GM12878 (cell line): ENCODE results near the gene ARHGEF17. TPM values are rescaled to one million over a fixed set of nuclear protein-coding genes. Genes with fewer than 3 reads are reported as not detected.

ENCODE experiments used
- ATAC-seq: fragments of 200-7000 bp; cut with Tn5 transposase; 3 replicates; pipeline ENCODE4 v1.9.1; 2020; ENCODE audit warnings: mild to moderate bottlenecking, moderate library complexity
- BruUV-seq: library from RNA; stranded (reverse); fragments of 400-500 nt; replicated peaks from 2 replicates; lab custom pipeline; 2021; lab: Mats Ljungman, UMichigan
- CTCF ChIA-PET: fragments of 300-600 bp; sonication (Branson Sonifier 250); formaldehyde crosslinking; extraction: SDS; loops from one replicate; lab custom pipeline; 2021; ENCODE audit warnings: inconsistent platforms; lab: Yijun Ruan, JAX
- POLR2A ChIA-PET: fragments of 350-600 bp; formaldehyde crosslinking; extraction: SDS; loops from one replicate; lab custom pipeline; 2021; ENCODE audit warnings: inconsistent platforms; lab: Charles Lee
- RAD21 ChIA-PET: fragments of 300-600 bp; sonication (Branson Sonifier 250); formaldehyde crosslinking; loops from one replicate; lab custom pipeline; 2023; ENCODE audit warnings: antibody characterized with exemption; ENCODE audit not compliant: unreplicated experiment; lab: Charles Lee
- SMC1A ChIA-PET: fragments of 300-600 bp; sonication (Branson Sonifier 250); formaldehyde crosslinking; loops from one replicate; lab custom pipeline; 2023; ENCODE audit not compliant: unreplicated experiment, uncharacterized antibody; lab: Charles Lee
- DNase-seq: peaks from one replicate; pipeline ENCODE4 v3.0.0-alpha.2; 2011; ENCODE audit warnings: low read depth, low spot score
- FAIRE-seq: peaks from 3 replicates; lab custom pipeline; 2011; peaks lifted over from hg19 to GRCh38; lab: Jason Lieb, UNC
- H2AFZ ChIP-seq: 2 replicates; pipeline ENCODE4 v1.6.0; 2011; ENCODE audit warnings: low read depth, low read length, control low read depth; ENCODE audit not compliant: control insufficient read depth
- H3K27ac ChIP-seq: 2 replicates; pipeline ENCODE4 v1.5.1; 2011; ENCODE audit warnings: control low read depth; ENCODE audit not compliant: control insufficient read depth, insufficient read depth
- H3K27me3 ChIP-seq, 2 experiments: replicated peaks in 1 of 2; 2 replicates each; pipeline versions ENCODE4 v1.6.0 to v1.6.1; 2011; ENCODE audit warnings: low read length in 1 of 2; ENCODE audit not compliant: control insufficient read depth in 2 of 2, insufficient read depth in 2 of 2
- H3K36me3 ChIP-seq, 2 experiments: 2 replicates each; pipeline ENCODE4 v1.5.1; 2011; ENCODE audit warnings: low read length in 1 of 2; ENCODE audit not compliant: control insufficient read depth in 2 of 2, insufficient read depth in 2 of 2
- H3K4me1 ChIP-seq: 2 replicates; pipeline ENCODE4 v1.6.1; 2011; ENCODE audit warnings: mild to moderate bottlenecking, low read length, moderate library complexity, mixed read lengths; ENCODE audit not compliant: control insufficient read depth, insufficient read depth
- H3K4me2 ChIP-seq: 2 replicates; pipeline ENCODE4 v1.6.0; 2011; ENCODE audit warnings: control low read depth; ENCODE audit not compliant: control insufficient read depth, insufficient read depth
- H3K4me3 ChIP-seq: fragments of 200-600 bp; sonication (generic); 2 replicates; pipeline ENCODE4 v1.5.1; 2016
- H3K79me2 ChIP-seq: 2 replicates; pipeline ENCODE4 v1.6.0; 2011; ENCODE audit warnings: low read length; ENCODE audit not compliant: control insufficient read depth, insufficient read depth
- H3K9ac ChIP-seq: 2 replicates; pipeline ENCODE4 v1.8.0; 2011; ENCODE audit warnings: low read length, control low read depth, mixed read lengths; ENCODE audit not compliant: control insufficient read depth, insufficient read depth
- H3K9me3 ChIP-seq: replicated peaks from 3 replicates; pipeline ENCODE4 v1.5.1; 2011; ENCODE audit warnings: mild to moderate bottlenecking, low read length; ENCODE audit not compliant: control insufficient read depth, insufficient read depth
- H4K20me1 ChIP-seq: 2 replicates; pipeline ENCODE4 v1.6.0; 2011; ENCODE audit not compliant: control insufficient read depth, insufficient read depth
- CBX3 ChIP-seq: fragments of 200-600 bp; sonication (generic); IDR thresholded peaks from 2 replicates; pipeline ENCODE4 v1.6.1; 2016; ENCODE audit warnings: low read depth, borderline replicate concordance
- EGR1 ChIP-seq, 2 experiments: IDR thresholded peaks; 1 replicate in 1 of 2; 2 replicates in 1 of 2; pipeline ENCODE4 v1.6.1; 2011 to 2012; ENCODE audit warnings: low read depth in 2 of 2, low read length in 2 of 2, borderline replicate concordance in 1 of 2, mild to moderate bottlenecking in 1 of 2, moderate library complexity in 1 of 2
- FOXK2 ChIP-seq: fragments of 450-650 bp; IDR thresholded peaks from 2 replicates; pipeline ENCODE4 v1.6.1; 2017; ENCODE audit warnings: mild to moderate bottlenecking, moderate library complexity
- HDAC2 ChIP-seq: fragments of 200-600 bp; sonication (generic); IDR thresholded peaks from 2 replicates; pipeline ENCODE4 v1.6.1; 2017
- NFXL1 ChIP-seq: fragments of 450-650 bp; IDR thresholded peaks from 2 replicates; pipeline ENCODE4 v1.6.1; 2017; ENCODE audit warnings: antibody characterized with exemption, mild to moderate bottlenecking, borderline replicate concordance
- NRF1 ChIP-seq: conservative IDR thresholded peaks from 2 replicates; pipeline ENCODE4 v1.6.1; 2011; ENCODE audit warnings: mild to moderate bottlenecking, low read depth, low read length, improper control_type of control experiment
- POLR2A ChIP-seq: IDR thresholded peaks from 2 replicates; pipeline ENCODE4 v1.6.1; 2011; ENCODE audit warnings: low read depth, mild to moderate bottlenecking, low read length
- SP1 ChIP-seq: IDR thresholded peaks from one replicate; pipeline ENCODE4 v1.6.1; 2011; ENCODE audit warnings: low read depth, low read length
- SREBF1 ChIP-seq: IDR thresholded peaks from 2 replicates; pipeline ENCODE4 v1.6.1; 2012; ENCODE audit warnings: mild to moderate bottlenecking, low read length
- ZNF274 ChIP-seq: IDR thresholded peaks from one replicate; pipeline ENCODE4 v1.8.0; 2011; ENCODE audit not compliant: insufficient read length, insufficient read depth
- ZZZ3 ChIP-seq: IDR thresholded peaks from 2 replicates; pipeline ENCODE4 v1.6.1; 2011; ENCODE audit warnings: low read depth; ENCODE audit not compliant: control insufficient read depth, insufficient read length
- WGBS: methylation state at CpG from one replicate; pipeline ENCODE4 v1.1.6; 2016; ENCODE audit warnings: low lambda C conversion rate; ENCODE audit not compliant: insufficient replicate concordance, insufficient coverage; ENCODE audit errors: missing lambda C conversion rate; 5-methylcytosine and 5-hydroxymethylcytosine counted together
- in situ Hi-C: fragments of 300-500 bp; cut with MboI; formaldehyde crosslinking; loops from 9 replicates; pipeline ENCODE4 v1.14.3; 2018; ENCODE audit warnings: mixed read lengths
- intact Hi-C: fragments of 100-400 bp; cut with micrococcal nuclease; formaldehyde crosslinking; loops from one replicate; pipeline ENCODE4 v1.14.2; 2022; ENCODE audit not compliant: unreplicated experiment
- polyA plus RNA-seq, 11 experiments: library from polyadenylated mRNA; depleted of rRNA in 4 of 11; unstranded in 6 of 11; stranded (reverse) in 5 of 11; fragments of >200 nt; fragmentation: Nextera tagmentation in 4 of 11; fragmentation: Illumina TruSeq in 1 of 11; extraction: Ambion mirVana in 4 of 11; extraction: Trizol in 1 of 11; gene quantifications; 1 replicate in 1 of 11; 2 replicates in 10 of 11; pipeline versions ENCODE4 v1.2.1 to v1.2.3, GENCODE V29; 2011 to 2016; ENCODE audit warnings: inconsistent platforms in 2 of 11, missing spikeins in 2 of 11, low read depth in 1 of 11
- total RNA-seq, 4 experiments: library from RNA; depleted of rRNA in 3 of 4; stranded (reverse); fragments of >200 nt in 3 of 4; fragmentation: Illumina TruSeq in 1 of 4; extraction: Trizol in 1 of 4; gene quantifications; 2 replicates each; pipeline versions ENCODE4 v1.2.1 to v1.2.3, GENCODE V29; 2013 to 2021
- TF ChIP-seq, protein P1 (sequence below): fragments of 450-650 bp; conservative IDR thresholded peaks from 2 replicates; pipeline ENCODE4 v1.6.1; 2017; ENCODE audit warnings: mild to moderate bottlenecking, moderate library complexity
- TF ChIP-seq, protein P2 (sequence below): fragments of 450-650 bp; IDR thresholded peaks from 2 replicates; pipeline ENCODE4 v1.6.1; 2017; ENCODE audit warnings: low read depth, mild to moderate bottlenecking, moderate library complexity

ARHGEF17 gene
- total and polyA plus RNA-seq, 10 of the 15 experiments (the other 5 are each of a cell fraction or from before 2014, with no cell fraction given), result 0.15 to 11.0 (median 1.7) TPM

DNA sequence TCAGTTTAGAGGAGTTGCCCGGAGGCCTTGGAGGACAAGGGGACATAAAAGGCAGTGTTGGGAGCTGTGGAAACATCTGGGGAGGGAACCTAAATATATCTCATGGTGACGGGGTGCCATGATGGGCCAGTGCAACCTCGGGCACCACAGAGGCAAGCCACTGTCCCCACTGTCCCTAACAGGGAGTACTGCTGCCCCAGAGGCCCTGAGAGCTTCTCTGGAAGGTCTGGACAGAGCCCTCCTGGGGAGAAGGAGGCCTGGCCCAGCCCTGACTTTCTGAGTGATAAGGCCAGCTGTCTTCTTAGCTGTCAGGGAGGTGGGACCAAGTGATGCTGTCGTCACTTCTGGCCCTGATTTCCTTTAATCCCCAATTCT, 41.4 kb upstream of the ARHGEF17 start:
- RAD21 ChIA-PET, result interaction anchor here (1.2 kb wide), 1 partner anchor 22 kb away, joined by 4 read pairs; no protein-coding TSS in a partner anchor

More for the DNA sequence above, 41.4 kb upstream of the ARHGEF17 start:
- no peak overlapping the region for H3K4me2 ChIP-seq
- H2AFZ ChIP-seq, result no peak overlapping the region
- peaks cover 24% of the 10 kb centered on the region for H3K4me1 ChIP-seq
- no peaks in the 10 kb centered on the region for H3K79me2 ChIP-seq
- no peak for ATAC-seq
- peaks cover 0 to 2% of the 10 kb centered on the region in 2 experiments; a peak in 2 of 4 replicates for H3K27me3 ChIP-seq
- no TSS peak for BruUV-seq
- FAIRE-seq, result no peak
- H3K36me3 ChIP-seq, result no peaks in the 10 kb centered on the region
- in situ Hi-C loops, result no loop called here
- H3K4me3 ChIP-seq, result no peak overlapping the region
- CTCF ChIA-PET, result interaction anchor here (1.9 to 2.0 kb wide), 2 partner anchors 23 to 69 kb away, joined by 6 to 7 read pairs; no protein-coding TSS in a partner anchor
- 20% methylated on average over 4 of the region's 4 CpGs for WGBS
- H4K20me1 ChIP-seq, result no peaks in the 10 kb centered on the region
- no peak overlapping the region for H3K9ac ChIP-seq
- no peaks in the 10 kb centered on the region for H3K9me3 ChIP-seq
- no peak overlapping the region for H3K27ac ChIP-seq
- intact Hi-C loops, result no loop called here
- POLR2A ChIA-PET, result no interaction called here
- no peak for DNase-seq
- SMC1A ChIA-PET, result interaction anchor here (1.3 kb wide), 1 partner anchor 22 kb away, joined by 3 read pairs; no protein-coding TSS in a partner anchor
- TF ChIP-seq CBX3 (no peak), SP1 (no peak), ZNF274 (no peak), NRF1 (no peak), ZZZ3 (no peak), HDAC2 (no peak), SREBF1 (no peak), FOXK2 (no peak), NFXL1 (no peak), EGR1 (IDR thresholded peaks at IDR 0.05; ENCODE audit: borderline replicate concordance in 1 of 2, low read depth in 2 of 2, low read length in 2 of 2) (no peak), POLR2A (no peak)
- TF ChIP-seq, protein P1, sequence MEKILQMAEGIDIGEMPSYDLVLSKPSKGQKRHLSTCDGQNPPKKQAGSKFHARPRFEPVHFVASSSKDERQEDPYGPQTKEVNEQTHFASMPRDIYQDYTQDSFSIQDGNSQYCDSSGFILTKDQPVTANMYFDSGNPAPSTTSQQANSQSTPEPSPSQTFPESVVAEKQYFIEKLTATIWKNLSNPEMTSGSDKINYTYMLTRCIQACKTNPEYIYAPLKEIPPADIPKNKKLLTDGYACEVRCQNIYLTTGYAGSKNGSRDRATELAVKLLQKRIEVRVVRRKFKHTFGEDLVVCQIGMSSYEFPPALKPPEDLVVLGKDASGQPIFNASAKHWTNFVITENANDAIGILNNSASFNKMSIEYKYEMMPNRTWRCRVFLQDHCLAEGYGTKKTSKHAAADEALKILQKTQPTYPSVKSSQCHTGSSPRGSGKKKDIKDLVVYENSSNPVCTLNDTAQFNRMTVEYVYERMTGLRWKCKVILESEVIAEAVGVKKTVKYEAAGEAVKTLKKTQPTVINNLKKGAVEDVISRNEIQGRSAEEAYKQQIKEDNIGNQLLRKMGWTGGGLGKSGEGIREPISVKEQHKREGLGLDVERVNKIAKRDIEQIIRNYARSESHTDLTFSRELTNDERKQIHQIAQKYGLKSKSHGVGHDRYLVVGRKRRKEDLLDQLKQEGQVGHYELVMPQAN, result no peak
- TF ChIP-seq, protein P2, sequence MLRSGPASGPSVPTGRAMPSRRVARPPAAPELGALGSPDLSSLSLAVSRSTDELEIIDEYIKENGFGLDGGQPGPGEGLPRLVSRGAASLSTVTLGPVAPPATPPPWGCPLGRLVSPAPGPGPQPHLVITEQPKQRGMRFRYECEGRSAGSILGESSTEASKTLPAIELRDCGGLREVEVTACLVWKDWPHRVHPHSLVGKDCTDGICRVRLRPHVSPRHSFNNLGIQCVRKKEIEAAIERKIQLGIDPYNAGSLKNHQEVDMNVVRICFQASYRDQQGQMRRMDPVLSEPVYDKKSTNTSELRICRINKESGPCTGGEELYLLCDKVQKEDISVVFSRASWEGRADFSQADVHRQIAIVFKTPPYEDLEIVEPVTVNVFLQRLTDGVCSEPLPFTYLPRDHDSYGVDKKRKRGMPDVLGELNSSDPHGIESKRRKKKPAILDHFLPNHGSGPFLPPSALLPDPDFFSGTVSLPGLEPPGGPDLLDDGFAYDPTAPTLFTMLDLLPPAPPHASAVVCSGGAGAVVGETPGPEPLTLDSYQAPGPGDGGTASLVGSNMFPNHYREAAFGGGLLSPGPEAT, result no peak
